ENCODE results near the gene CPM.
A peak's percentile ranks its signal among the peaks of the same experiment; 100 is the strongest.
"Not testable (repeated sequence)": the region's sequence is repeated elsewhere in the genome, so short reads cannot be mapped to it uniquely, and the experiment has no call there.

GRCh38 chr12:68807274-68807575, 125.7 kb downstream of the CPM start:
- TF ChIP-seq CTCF (IDR thresholded peaks at IDR 0.05); RNF2 (IDR thresholded peaks at IDR 0.05; ENCODE audit: borderline replicate concordance, low read depth); CHD2 (IDR thresholded peaks at IDR 0.05; ENCODE audit: low read length, partially characterized antibody): not testable (repeated sequence)
- TF ChIP-seq RAD21 (conservative IDR thresholded peaks at IDR 0.05 in 1 of 2, IDR thresholded peaks at IDR 0.05 in 1 of 2) = 0 out of 5 replicates have a peak, but pooled peaks of 1 of the 2 experiments have one; percentile 2

Data from A549 (cell line).